SU-DHL-6 (cell line): ENCODE data around the gene PARD6G.

Source experiments
- CTCF ChIP-seq: fragments of 200-600 bp; sonication (generic); IDR thresholded peaks from one replicate; pipeline ENCODE4 v1.5.1; 2017; ENCODE audit warnings: antibody characterized with exemption, mild to moderate bottlenecking, low read length, moderate library complexity; ENCODE audit not compliant: insufficient read depth, poor library complexity, severe bottlenecking
- EZH2phosphoT487 ChIP-seq: fragments of 200-600 bp; sonication (generic), shearing (Covaris generic); conservative IDR thresholded peaks from 2 replicates; pipeline ENCODE4 v1.6.1; 2018; ENCODE audit warnings: mild to moderate bottlenecking, antibody characterized with exemption, low read length, moderate library complexity, mixed read lengths

GRCh38 chr18:80233201-80233835 lies 14.0 kb downstream of the PARD6G start:
- no peak for TF ChIP-seq CTCF
- no peak for TF ChIP-seq EZH2phosphoT487
